ENCODE results near the gene DDX1. TPM values are rescaled to one million over a fixed set of nuclear protein-coding genes. Genes with fewer than 3 reads are reported as not detected.

The DDX1 gene
- total and polyA plus RNA-seq, 9 of the 15 experiments (the other 6 are each of a cell fraction or from before 2014, with no cell fraction given): 116 to 277 (median 232) TPM

- FAIRE-seq: no peak
- in situ Hi-C loops (cut with MboI): no loop called here
- ChIA-PET POLR2A (interaction anchor here (1.4 to 2.4 kb wide), 3 partner anchors 10 to 12 kb away, joined by 4 to 13 read pairs (median 6); partner anchors contain the start of gene NBAS), CTCF (ENCODE audit: low intra/inter-chr PET ratio) (no interaction called here)
- intact Hi-C loops (cut with micrococcal nuclease): no loop called here
- Histone ChIP-seq H3K4me2 (ENCODE audit: insufficient read depth, low read length) (no peak overlapping the region), H2AFZ (ENCODE audit: low read depth, low read length) (no peak overlapping the region), H3K79me2 (ENCODE audit: control insufficient read depth, insufficient read depth, low read length) (peaks cover 71% of the 10 kb centered on the region), H3K27ac (ENCODE audit: extremely low read depth, low read depth, low read length) (no peak overlapping the region), H3K36me3 (ENCODE audit: control insufficient read depth, insufficient read depth, low read length) (peaks cover 92% of the 10 kb centered on the region), H3K9me1 (ENCODE audit: control insufficient read depth, insufficient read depth, low read length) (no peaks in the 10 kb centered on the region), H3K27me3 (ENCODE audit: control insufficient read depth in 2 of 2, insufficient read depth in 2 of 2, low read length in 2 of 2) (no peaks in the 10 kb centered on the region), H3K9ac (ENCODE audit: insufficient read depth in 1 of 2, low read depth in 2 of 2, low read length in 2 of 2) (no peak overlapping the region), H3K9me3 (replicated peaks; ENCODE audit: control insufficient read depth, insufficient read depth, low read depth, low read length) (peaks cover 2% of the 10 kb centered on the region; the same call in 1 of the 2 replicates), H3K4me1 (replicated peaks in 1 of 2; ENCODE audit: control insufficient read depth in 2 of 2, insufficient read depth in 2 of 2, low read length in 2 of 2) (peaks cover 4 to 7% of the 10 kb centered on the region in 2 experiments; a peak in 4 of 5 replicates), H3K4me3 (no peak overlapping the region), H4K20me1 (replicated peaks; ENCODE audit: control insufficient read depth, insufficient read depth, low read length) (no peaks in the 10 kb centered on the region)
- 93% methylated on average over 2 of the region's 2 CpGs for WGBS (ENCODE audit: insufficient coverage, low coverage, missing lambda C conversion rate)
- ATAC-seq: no peak
- BruUV-seq (replicated peaks): no TSS peak
- no peak for DNase-seq (ENCODE audit: extremely low read depth in 1 of 4, low spot score in 3 of 4)
- no peak for TF ChIP-seq PRPF4 (IDR thresholded peaks at IDR 0.05; ENCODE audit: insufficient read depth, low read depth, low read length, poor library complexity, severe bottlenecking)
- peak; percentile 54; the same call in 1 of the 2 replicates for TF ChIP-seq BCOR (IDR thresholded peaks at IDR 0.05)
- no peak for TF ChIP-seq ZNF668 (CRISPR knock-in tag; IDR thresholded peaks at IDR 0.05)
- peak in 1 of 2 experiments; percentile 37; a peak in 1 of 4 replicates for TF ChIP-seq KDM1A (IDR thresholded peaks at IDR 0.05)
- TF ChIP-seq RBM25 (IDR thresholded peaks at IDR 0.05; ENCODE audit: low read depth, low read length, severe bottlenecking): peak; percentile 84
- TF ChIP-seq ADNP (tag; IDR thresholded peaks at IDR 0.05): peak; percentile 71
Measured at GRCh38 chr2:15548974-15549373, 42.7 kb upstream of the DDX1 start.

GRCh38 chr2:15553519-15553918 lies 38.1 kb upstream of the DDX1 start:
- Histone ChIP-seq H3K79me2 (ENCODE audit: control insufficient read depth, insufficient read depth, low read length) (peaks cover 79% of the 10 kb centered on the region), H2AFZ (ENCODE audit: low read depth, low read length) (no peak overlapping the region), H3K9ac (ENCODE audit: insufficient read depth in 1 of 2, low read depth in 2 of 2, low read length in 2 of 2) (peak overlapping the region; percentile 32 to 76; a peak in 2 of 4 replicates), H3K4me1 (replicated peaks in 1 of 2; ENCODE audit: control insufficient read depth in 2 of 2, insufficient read depth in 2 of 2, low read length in 2 of 2) (peaks cover 12 to 32% of the 10 kb centered on the region in 2 experiments), H3K9me1 (ENCODE audit: control insufficient read depth, insufficient read depth, low read length) (no peaks in the 10 kb centered on the region), H3K9me3 (replicated peaks; ENCODE audit: control insufficient read depth, insufficient read depth, low read depth, low read length) (no peaks in the 10 kb centered on the region), H3K4me2 (ENCODE audit: insufficient read depth, low read length) (peak overlapping the region; percentile 78; the same call in 1 of the 2 replicates), H3K36me3 (ENCODE audit: control insufficient read depth, insufficient read depth, low read length) (peaks cover 73% of the 10 kb centered on the region), H4K20me1 (replicated peaks; ENCODE audit: control insufficient read depth, insufficient read depth, low read length) (no peaks in the 10 kb centered on the region), H3K27ac (ENCODE audit: extremely low read depth, low read depth, low read length) (peak overlapping the region; percentile 95), H3K27me3 (ENCODE audit: control insufficient read depth in 2 of 2, insufficient read depth in 2 of 2, low read length in 2 of 2) (no peaks in the 10 kb centered on the region), H3K4me3 (0 out of 2 replicates have a peak overlapping the region, but pooled peaks have one; percentile 6)
- in situ Hi-C loops (cut with MboI): no loop called here
- POLR2A ChIA-PET: interaction anchor here (0.6 to 2.7 kb wide), 7 partner anchors 8 to 524 kb away, joined by 3 to 13 read pairs (median 4); partner anchors contain the start of gene NBAS
- FAIRE-seq: no peak
- peak in 1 of 4 experiments; percentile 50 for DNase-seq (ENCODE audit: extremely low read depth in 1 of 4, low spot score in 3 of 4)
- ATAC-seq: 0 out of 3 replicates have a peak, but pooled peaks have one; percentile 4
- intact Hi-C loops (cut with micrococcal nuclease): no loop called here
- CTCF ChIA-PET (ENCODE audit: low intra/inter-chr PET ratio): no interaction called here
- WGBS (ENCODE audit: insufficient coverage, low coverage, missing lambda C conversion rate): no CpG with 5 or more reads among the region's 1 CpG
- BruUV-seq (replicated peaks): no TSS peak
- TF ChIP-seq EP300 (IDR thresholded peaks at IDR 0.05; ENCODE audit: low read length) (0 out of 2 replicates have a peak, but pooled peaks have one; percentile 23), ZBTB17 (CRISPR knock-in tag; IDR thresholded peaks at IDR 0.05) (no peak), MIER1 (IDR thresholded peaks at IDR 0.05; ENCODE audit: low read depth) (no peak), ZFP30 (CRISPR knock-in tag; IDR thresholded peaks at IDR 0.05; ENCODE audit: borderline replicate concordance) (no peak), ZNF512 (tag; IDR thresholded peaks at IDR 0.05) (peak; percentile 21; the same call in 1 of the 2 replicates), FOXK1 (CRISPR knock-in tag; IDR thresholded peaks at IDR 0.05; ENCODE audit: borderline replicate concordance) (no peak), ZNF324 (CRISPR knock-in tag; IDR thresholded peaks at IDR 0.05) (no peak), PTTG1 (tag; IDR thresholded peaks at IDR 0.05; ENCODE audit: low read depth) (no peak), SRSF7 (optimal IDR thresholded peaks at IDR 0.05; ENCODE audit: low read depth, low read length) (no peak), MTA2 (IDR thresholded peaks at IDR 0.05; ENCODE audit: low read depth) (no peak), SMAD4 (CRISPR knock-in tag; conservative IDR thresholded peaks at IDR 0.05) (no peak)

Data from K562 (cell line).